GM13976 (cell line): ENCODE measurements around the gene BMAL1.

Source experiments
- DNase-seq: peaks from one replicate; pipeline ENCODE4 v3.0.0; 2012; ENCODE audit warnings: low spot score
- in situ Hi-C: fragments of 300-500 bp; cut with MboI; formaldehyde crosslinking; loops from one replicate; pipeline ENCODE4 v1.12.0; 2022; ENCODE audit warnings: low sequenced_read_pairs, mixed read lengths, inconsistent platforms; ENCODE audit not compliant: unreplicated experiment
- TF ChIP-seq, protein P1 (sequence below): IDR thresholded peaks from 2 replicates; pipeline ENCODE4 v1.5.1; 2012; ENCODE audit warnings: borderline replicate concordance, mild to moderate bottlenecking; ENCODE audit not compliant: insufficient read depth; ENCODE audit errors: extremely low read depth, missing control alignments, control extremely low read depth

BMAL1 gene

DNA sequence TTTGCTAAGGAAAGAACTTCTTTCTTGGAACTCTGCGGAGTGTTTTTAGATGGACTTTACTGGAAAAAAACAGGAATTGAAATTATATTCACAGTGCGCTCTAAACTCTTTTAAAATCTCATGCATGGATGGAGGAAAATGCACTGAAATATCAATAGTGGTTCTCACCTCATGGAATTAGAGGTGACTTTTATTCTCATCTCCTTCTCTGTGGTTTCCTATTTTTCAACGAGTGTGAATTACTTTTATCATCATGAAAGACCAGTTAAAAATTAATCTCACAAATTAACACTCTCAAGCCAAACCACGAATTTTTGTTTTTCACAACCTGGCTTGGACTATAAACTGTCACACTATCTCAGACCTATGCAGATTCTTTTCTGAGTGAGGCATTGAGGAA lies 16.6 kb downstream of the BMAL1 start:
- in situ Hi-C loops = no loop called here
- TF ChIP-seq, protein P1, sequence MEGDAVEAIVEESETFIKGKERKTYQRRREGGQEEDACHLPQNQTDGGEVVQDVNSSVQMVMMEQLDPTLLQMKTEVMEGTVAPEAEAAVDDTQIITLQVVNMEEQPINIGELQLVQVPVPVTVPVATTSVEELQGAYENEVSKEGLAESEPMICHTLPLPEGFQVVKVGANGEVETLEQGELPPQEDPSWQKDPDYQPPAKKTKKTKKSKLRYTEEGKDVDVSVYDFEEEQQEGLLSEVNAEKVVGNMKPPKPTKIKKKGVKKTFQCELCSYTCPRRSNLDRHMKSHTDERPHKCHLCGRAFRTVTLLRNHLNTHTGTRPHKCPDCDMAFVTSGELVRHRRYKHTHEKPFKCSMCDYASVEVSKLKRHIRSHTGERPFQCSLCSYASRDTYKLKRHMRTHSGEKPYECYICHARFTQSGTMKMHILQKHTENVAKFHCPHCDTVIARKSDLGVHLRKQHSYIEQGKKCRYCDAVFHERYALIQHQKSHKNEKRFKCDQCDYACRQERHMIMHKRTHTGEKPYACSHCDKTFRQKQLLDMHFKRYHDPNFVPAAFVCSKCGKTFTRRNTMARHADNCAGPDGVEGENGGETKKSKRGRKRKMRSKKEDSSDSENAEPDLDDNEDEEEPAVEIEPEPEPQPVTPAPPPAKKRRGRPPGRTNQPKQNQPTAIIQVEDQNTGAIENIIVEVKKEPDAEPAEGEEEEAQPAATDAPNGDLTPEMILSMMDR = no peak
- no peak for DNase-seq

DNA sequence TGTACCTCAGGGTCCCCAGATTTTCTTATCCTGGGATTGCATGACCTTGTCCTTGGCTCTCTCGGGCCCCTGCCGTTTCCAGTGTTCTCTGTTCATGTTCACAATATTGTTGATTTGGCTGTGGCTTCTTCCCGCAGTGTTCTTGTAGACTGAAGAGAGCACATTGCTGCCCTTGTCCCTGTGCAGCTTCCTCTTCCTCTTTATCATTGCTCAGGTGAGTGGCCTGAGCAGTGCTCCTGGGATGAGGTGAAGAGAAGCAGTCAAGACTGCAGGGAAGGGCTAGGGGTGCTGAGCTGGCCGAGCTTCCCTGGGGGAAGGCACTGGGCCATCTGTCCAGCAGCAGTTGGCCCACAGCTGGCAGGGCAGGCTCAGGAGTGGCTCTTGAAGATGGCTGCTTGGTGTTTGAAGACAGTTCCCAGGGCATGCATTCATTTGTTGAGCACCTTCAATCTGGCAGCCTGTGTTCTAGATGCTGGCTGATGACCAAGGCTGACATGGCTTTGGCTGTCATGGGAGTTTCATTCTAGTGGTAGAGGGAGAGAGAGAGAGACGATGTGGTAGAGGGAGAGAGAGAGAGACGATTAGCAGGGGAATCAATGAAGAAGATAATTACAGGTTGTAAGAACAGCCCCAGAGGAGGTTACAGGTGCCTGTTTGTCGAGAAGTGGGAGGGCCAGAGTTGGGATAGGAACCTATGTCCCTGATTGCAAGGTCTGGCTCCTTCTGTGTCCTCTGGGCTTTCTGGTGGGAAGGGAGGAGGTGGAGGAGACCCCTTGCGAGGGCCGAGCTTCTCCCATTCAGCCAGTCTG lies 17.4 kb downstream of the BMAL1 start:
- in situ Hi-C loops = no loop called here
- DNase-seq = no peak
- TF ChIP-seq, protein P1 = no peak

DNA sequence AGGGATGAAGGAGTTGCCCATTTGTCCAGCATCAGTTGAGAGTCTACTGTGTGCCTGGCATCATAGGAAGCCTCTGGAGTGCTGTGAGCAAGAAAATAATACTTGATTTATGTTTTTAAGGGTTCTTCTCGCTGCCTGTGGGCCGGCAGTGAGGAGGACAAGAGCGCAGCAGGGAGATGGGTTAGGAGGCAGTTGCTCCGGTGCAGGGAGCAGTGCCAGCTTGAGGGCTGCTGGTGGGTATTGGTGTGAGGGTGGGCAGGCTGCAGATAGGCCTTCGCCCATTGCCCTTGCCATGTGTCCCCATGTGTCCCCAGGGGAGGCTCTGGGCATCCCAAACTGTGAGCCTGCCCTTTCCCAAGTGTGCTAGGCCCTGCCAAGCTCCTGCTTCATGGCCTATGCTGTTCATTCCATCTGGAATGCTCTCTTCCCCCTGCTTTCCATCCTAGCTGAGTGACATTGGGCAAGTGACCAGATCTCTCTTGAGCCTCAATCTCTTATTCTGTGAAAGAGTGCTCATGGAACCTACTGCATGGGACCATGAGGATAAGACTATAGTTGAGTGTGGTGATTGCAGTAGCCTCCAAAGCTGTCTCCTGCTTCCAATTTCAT lies 19.8 kb downstream of the BMAL1 start:
- no peak for DNase-seq
- in situ Hi-C loops = no loop called here
- TF ChIP-seq, protein P1 = no peak

DNA sequence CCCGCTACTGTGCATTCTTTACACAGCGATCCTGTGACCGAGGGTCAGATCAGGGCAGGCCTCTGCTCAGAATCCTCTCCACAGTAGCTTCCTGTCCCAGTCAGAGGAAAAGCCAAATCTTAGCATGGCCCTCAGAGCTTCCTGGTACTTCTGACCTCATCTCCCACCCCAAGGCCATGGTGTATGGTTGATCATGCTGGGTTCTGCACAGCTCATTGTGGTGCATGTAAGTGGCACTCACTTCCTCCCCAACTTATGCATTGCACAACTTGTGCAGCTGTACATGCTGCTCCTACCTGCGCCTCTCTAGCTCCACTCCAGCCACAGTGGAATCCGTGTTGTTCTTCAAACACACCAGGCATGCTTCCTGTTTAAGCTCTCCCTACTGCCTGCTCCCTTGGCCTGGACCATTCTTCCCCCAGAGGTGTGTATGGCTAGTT lies 20.3 kb downstream of the BMAL1 start:
- in situ Hi-C loops = no loop called here
- TF ChIP-seq, protein P1 = no peak
- DNase-seq = no peak

DNA sequence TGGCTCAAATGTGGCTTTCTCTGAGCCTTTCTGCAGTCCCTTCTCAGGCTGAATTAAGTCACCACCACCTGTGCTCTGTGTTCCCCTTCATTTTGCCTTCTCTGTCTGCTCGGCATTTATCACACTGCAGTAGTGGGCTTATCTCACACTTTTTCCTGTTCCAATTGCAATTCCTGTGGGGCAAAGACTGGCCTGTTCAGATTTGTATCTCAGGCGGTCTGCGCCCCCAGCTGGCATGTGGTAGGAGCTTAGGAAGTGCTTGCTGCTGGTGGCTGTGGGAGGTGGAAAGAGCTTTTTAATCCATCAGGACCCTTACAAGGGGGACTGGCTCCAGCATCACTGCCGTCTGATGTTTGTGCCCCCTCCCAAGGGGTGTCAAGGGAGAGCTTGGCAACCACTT lies 21.2 kb downstream of the BMAL1 start:
- TF ChIP-seq, protein P1 = no peak
- in situ Hi-C loops = no loop called here
- no peak for DNase-seq

DNA sequence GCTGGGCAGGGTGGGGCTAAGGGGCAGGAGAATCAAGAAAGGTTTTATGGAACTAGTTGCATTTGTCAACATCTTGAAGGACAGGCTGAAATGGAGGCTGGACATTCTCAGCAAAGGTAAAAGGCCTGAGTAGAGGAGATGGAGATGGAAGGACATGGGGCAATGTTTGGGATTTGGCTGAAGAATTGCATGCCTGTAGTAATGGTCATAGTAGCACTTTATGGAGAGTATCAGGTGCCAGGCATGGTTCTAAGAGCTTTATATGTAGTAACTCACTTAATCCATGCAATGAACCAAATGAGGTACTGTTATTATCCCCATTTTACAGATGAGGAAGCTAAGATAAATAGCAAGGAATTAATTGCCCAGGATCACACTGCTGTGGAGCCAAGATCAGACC lies 23.9 kb downstream of the BMAL1 start:
- in situ Hi-C loops = no loop called here
- TF ChIP-seq, protein P1 = no peak
- no peak for DNase-seq
